H9 (cell line): ENCODE data around the gene COPRS. TPM values are rescaled to one million over a fixed set of nuclear protein-coding genes. Genes with fewer than 3 reads are reported as not detected.

Experiments
- DNase-seq: peaks from one replicate; pipeline ENCODE4 v3.0.0-alpha.2; 2017
- H2AFZ ChIP-seq: one replicate; pipeline ENCODE4 v1.6.1; 2013; ENCODE audit warnings: mild to moderate bottlenecking, low read length, control low read depth, moderate library complexity
- H2AK5ac ChIP-seq: 2 replicates; pipeline ENCODE4 v1.6.1; 2013; ENCODE audit warnings: low read length, control low read depth, mixed read lengths; ENCODE audit not compliant: insufficient read length
- H2BK120ac ChIP-seq: one replicate; pipeline ENCODE4 v1.6.1; 2013; ENCODE audit warnings: low read depth, mild to moderate bottlenecking, low read length, control low read depth, inconsistent platforms; ENCODE audit not compliant: poor library complexity, severe bottlenecking
- H2BK12ac ChIP-seq: 2 replicates; pipeline ENCODE4 v1.6.1; 2013; ENCODE audit warnings: low read length, control low read depth, mixed read lengths, low read depth; ENCODE audit not compliant: insufficient read length
- H2BK15ac ChIP-seq: 2 replicates; pipeline ENCODE4 v1.6.1; 2013; ENCODE audit warnings: low read depth, low read length, control low read depth
- H2BK20ac ChIP-seq: one replicate; pipeline ENCODE4 v1.6.1; 2013; ENCODE audit warnings: low read depth, mild to moderate bottlenecking, low read length, control low read depth, inconsistent platforms; ENCODE audit not compliant: poor library complexity, severe bottlenecking
- H2BK5ac ChIP-seq: 2 replicates; pipeline ENCODE4 v1.6.1; 2013; ENCODE audit warnings: low read length, control low read depth, mixed read lengths; ENCODE audit not compliant: insufficient read length
- H3K14ac ChIP-seq: 2 replicates; pipeline ENCODE4 v1.6.1; 2013; ENCODE audit warnings: low read length, control low read depth; ENCODE audit not compliant: insufficient read depth
- H3K18ac ChIP-seq: 2 replicates; pipeline ENCODE4 v1.6.1; 2013; ENCODE audit warnings: low read depth, mild to moderate bottlenecking, mixed read lengths, low read length, control low read depth; ENCODE audit not compliant: insufficient read length
- H3K23ac ChIP-seq: 2 replicates; pipeline ENCODE4 v1.6.1; 2013; ENCODE audit warnings: low read length, control low read depth, mixed read lengths, low read depth; ENCODE audit not compliant: insufficient read length
- H3K23me2 ChIP-seq: 2 replicates; pipeline ENCODE4 v1.6.1; 2013; ENCODE audit warnings: low read depth, mild to moderate bottlenecking, mixed read lengths, low read length, control low read depth; ENCODE audit not compliant: insufficient read length, poor library complexity, severe bottlenecking
- H3K27ac ChIP-seq: 2 replicates; pipeline ENCODE4 v1.5.1; 2013; ENCODE audit warnings: low read length, control low read depth, mixed read lengths, low read depth; ENCODE audit not compliant: insufficient read length
- H3K27me3 ChIP-seq: 2 replicates; pipeline ENCODE4 v1.6.1; 2013; ENCODE audit warnings: low read length, control low read depth, inconsistent platforms; ENCODE audit not compliant: insufficient read depth
- H3K4ac ChIP-seq: 2 replicates; pipeline ENCODE4 v1.6.1; 2013; ENCODE audit warnings: low read depth, mild to moderate bottlenecking, control low read depth, inconsistent platforms, low read length, moderate library complexity
- H3K4me1 ChIP-seq: 2 replicates; pipeline ENCODE4 v1.6.1; 2013; ENCODE audit warnings: low read length, control low read depth, inconsistent platforms; ENCODE audit not compliant: insufficient read depth
- H3K4me2 ChIP-seq: 2 replicates; pipeline ENCODE4 v1.6.1; 2013; ENCODE audit warnings: low read length, control low read depth, mixed read lengths; ENCODE audit not compliant: insufficient read length, insufficient read depth
- H3K56ac ChIP-seq: 2 replicates; pipeline ENCODE4 v1.6.1; 2013; ENCODE audit warnings: low read depth, mild to moderate bottlenecking, mixed read lengths, low read length, control low read depth; ENCODE audit not compliant: insufficient read length
- H3K79me1 ChIP-seq: 2 replicates; pipeline ENCODE4 v1.6.1; 2013; ENCODE audit warnings: low read depth, mild to moderate bottlenecking, moderate library complexity, low read length, control low read depth, inconsistent platforms; ENCODE audit not compliant: insufficient read depth, poor library complexity, severe bottlenecking
- H3K79me2 ChIP-seq: 2 replicates; pipeline ENCODE4 v1.6.1; 2013; ENCODE audit warnings: low read length, control low read depth, inconsistent platforms; ENCODE audit not compliant: insufficient read depth
- H3K9ac ChIP-seq: 2 replicates; pipeline ENCODE4 v1.6.1; 2013; ENCODE audit warnings: low read length, control low read depth, mixed read lengths; ENCODE audit not compliant: insufficient read length; ENCODE audit errors: extremely low read depth
- H3K9me3 ChIP-seq: one replicate; pipeline ENCODE4 v1.6.1; 2013; ENCODE audit warnings: low read depth, low read length, inconsistent platforms; ENCODE audit not compliant: control insufficient read depth
- H3T11ph ChIP-seq: one replicate; pipeline ENCODE4 v1.6.1; 2013; ENCODE audit warnings: mild to moderate bottlenecking, low read length, control low read depth, inconsistent platforms
- H4K20me1 ChIP-seq: one replicate; pipeline ENCODE4 v1.6.1; 2013; ENCODE audit not compliant: control insufficient read depth, insufficient read length, insufficient read depth
- H4K5ac ChIP-seq: 2 replicates; pipeline ENCODE4 v1.6.1; 2013; ENCODE audit warnings: low read depth, mild to moderate bottlenecking, mixed read lengths, low read length, control low read depth; ENCODE audit not compliant: insufficient read length
- H4K8ac ChIP-seq: replicated peaks from 2 replicates; pipeline ENCODE4 v1.6.1; 2013; ENCODE audit warnings: low read length, control low read depth, mixed read lengths, low read depth; ENCODE audit not compliant: insufficient read length
- H4K91ac ChIP-seq: 2 replicates; pipeline ENCODE4 v1.6.1; 2013; ENCODE audit warnings: low read depth, mild to moderate bottlenecking, moderate library complexity, mixed read lengths, low read length, control low read depth; ENCODE audit not compliant: insufficient read length
- H3K27ac Mint-ChIP-seq, 3 experiments: 2 replicates in 2 of 3; 3 replicates in 1 of 3; pipeline ENCODE4 v1.8.0; 2020 to 2021; ENCODE audit warnings: mixed read lengths in 3 of 3, mild to moderate bottlenecking in 1 of 3, moderate library complexity in 1 of 3
- H3K27me3 Mint-ChIP-seq: 2 replicates; pipeline ENCODE4 v1.8.0; 2021; ENCODE audit warnings: low read depth, mild to moderate bottlenecking, moderate library complexity, mixed read lengths
- H3K36me3 Mint-ChIP-seq, 3 experiments: 2 replicates in 2 of 3; 3 replicates in 1 of 3; pipeline ENCODE4 v1.8.0; 2020 to 2021; ENCODE audit warnings: low read depth in 3 of 3, mixed read lengths in 3 of 3; ENCODE audit not compliant: insufficient read depth in 1 of 3
- H3K4me1 Mint-ChIP-seq, 2 experiments: 2 replicates each; pipeline ENCODE4 v1.8.0; 2020; ENCODE audit warnings: mixed read lengths in 2 of 2
- H3K4me3 Mint-ChIP-seq, 2 experiments: 2 replicates in 1 of 2; 3 replicates in 1 of 2; pipeline ENCODE4 v1.8.0; 2020 to 2021; ENCODE audit warnings: mild to moderate bottlenecking in 2 of 2, mixed read lengths in 2 of 2, moderate library complexity in 1 of 2
- H3K9me3 Mint-ChIP-seq, 2 experiments: 2 replicates in 1 of 2; 3 replicates in 1 of 2; pipeline ENCODE4 v1.8.0; 2020; ENCODE audit warnings: mild to moderate bottlenecking in 2 of 2, mixed read lengths in 2 of 2, moderate library complexity in 1 of 2
- CTCF ChIP-seq: fragments of 200-600 bp; sonication (generic); conservative IDR thresholded peaks from 3 replicates; pipeline ENCODE4 v1.8.0; 2021; ENCODE audit warnings: antibody characterized with exemption, mild to moderate bottlenecking
- total RNA-seq: library from RNA; stranded (reverse); gene quantifications from 2 replicates; pipeline ENCODE4 v1.2.1, GENCODE V29; 2021

COPRS gene
- total RNA-seq, 1 experiment from 2014 or later = 43.8 TPM

GRCh38 chr17:31908386-31908785 is 49.3 kb upstream of the COPRS start:
- H3K79me2 ChIP-seq = no peaks in the 10 kb centered on the region
- no peak overlapping the region for H3K14ac ChIP-seq
- no peak overlapping the region for H2BK15ac ChIP-seq
- H3K4ac ChIP-seq = no peak overlapping the region
- no peaks in the 10 kb centered on the region for H3K4me1 ChIP-seq
- Mint-ChIP-seq H3K27me3 (peaks cover 3% of the 10 kb centered on the region; the same call in 1 of the 2 replicates), H3K4me3 (no peak overlapping the region), H3K9me3 (no peaks in the 10 kb centered on the region), H3K4me1 (no peaks in the 10 kb centered on the region; a peak in 1 of 4 replicates), H3K27ac (no peak overlapping the region), H3K36me3 (no peaks in the 10 kb centered on the region)
- H3K23me2 ChIP-seq = no peaks in the 10 kb centered on the region
- H4K91ac ChIP-seq = no peak overlapping the region
- H3K9me3 ChIP-seq = no peaks in the 10 kb centered on the region
- H3K27me3 ChIP-seq = no peaks in the 10 kb centered on the region
- H2BK120ac ChIP-seq = no peak overlapping the region
- no peak overlapping the region for H3K23ac ChIP-seq
- no peak overlapping the region for H3K9ac ChIP-seq
- H3K27ac ChIP-seq = no peak overlapping the region
- TF ChIP-seq CTCF = no peak
- no peak overlapping the region for H3K4me2 ChIP-seq
- H4K5ac ChIP-seq = no peak overlapping the region
- H2BK20ac ChIP-seq = no peak overlapping the region
- no peak overlapping the region for H2AK5ac ChIP-seq
- H4K20me1 ChIP-seq = no peaks in the 10 kb centered on the region
- no peak overlapping the region for H2BK12ac ChIP-seq
- no peak overlapping the region for H2BK5ac ChIP-seq
- DNase-seq = no peak
- no peak overlapping the region for H3K56ac ChIP-seq
- no peaks in the 10 kb centered on the region for H3K79me1 ChIP-seq
- no peak overlapping the region for H4K8ac ChIP-seq
- no peak overlapping the region for H3K18ac ChIP-seq
- no peak overlapping the region for H2AFZ ChIP-seq
- H3T11ph ChIP-seq = no peak overlapping the region
